Glomerular visceral epithelial cell (primary cell): ENCODE measurements around the gene RIPOR3.
A peak's percentile ranks its signal among the peaks of the same experiment; 100 is the strongest.
"Not testable (repeated sequence)": the region's sequence is repeated elsewhere in the genome, so short reads cannot be mapped to it uniquely, and the experiment has no call there.

Experiments used
- DNase-seq: peaks from one replicate; pipeline ENCODE4 v3.0.0-alpha.2; 2016; ENCODE audit errors: extremely low spot score

Gene RIPOR3

GRCh38 chr20:50704971-50705370 is 13.6 kb upstream of the RIPOR3 start:
- DNase-seq, result peak; percentile 53

GRCh38 chr20:50704514-50704913 is 13.2 kb upstream of the RIPOR3 start:
- no peak for DNase-seq

- DNase-seq, result not testable (repeated sequence)
Measured at GRCh38 chr20:50703651-50704438, 12.5 kb upstream of the RIPOR3 start.

GRCh38 chr20:50701041-50701963 is 10.0 kb upstream of the RIPOR3 start:
- DNase-seq, result no peak

- no peak for DNase-seq
Measured at GRCh38 chr20:50699688-50700087, 8.3 kb upstream of the RIPOR3 start.

GRCh38 chr20:50698255-50698654 is 6.9 kb upstream of the RIPOR3 start:
- DNase-seq, result not testable (repeated sequence)

- DNase-seq, result no peak
Measured at GRCh38 chr20:50695135-50695872, 4.0 kb upstream of the RIPOR3 start.

- no peak for DNase-seq
Measured at GRCh38 chr20:50694379-50695134, 3.2 kb upstream of the RIPOR3 start.

- no peak for DNase-seq
Measured at GRCh38 chr20:50693001-50693400, 1.7 kb upstream of the RIPOR3 start.

GRCh38 chr20:50692552-50692933 is 1.2 kb upstream of the RIPOR3 start:
- no peak for DNase-seq

GRCh38 chr20:50691573-50692551 is 520 bp upstream of the RIPOR3 start:
- no peak for DNase-seq

- no peak for DNase-seq
Measured at GRCh38 chr20:50689864-50690649, 1.3 kb downstream of the RIPOR3 start.

- DNase-seq, result no peak
Measured at GRCh38 chr20:50688256-50688975, 2.9 kb downstream of the RIPOR3 start.

GRCh38 chr20:50686821-50687220 is 4.5 kb downstream of the RIPOR3 start:
- DNase-seq, result no peak

GRCh38 chr20:50683570-50683969 is 7.8 kb downstream of the RIPOR3 start:
- no peak for DNase-seq

- DNase-seq, result no peak
Measured at GRCh38 chr20:50682947-50683530, 8.3 kb downstream of the RIPOR3 start.

- DNase-seq, result no peak
Measured at GRCh38 chr20:50682065-50682464, 9.3 kb downstream of the RIPOR3 start.

GRCh38 chr20:50681359-50682064 is 9.8 kb downstream of the RIPOR3 start:
- DNase-seq, result peak; percentile 75
